Activated T-cell treated with anti-CD3 and anti-CD28 coated beads, Interleukin-2, amount 50 U/mL, for 72 hours (primary cell): ENCODE results near the gene SPAG17. TPM values are rescaled to one million over a fixed set of nuclear protein-coding genes. Genes with fewer than 3 reads are reported as not detected.

Source experiments
- ATAC-seq, 2 donors: fragments of 150-1000 bp; cut with Tn5 transposase; replicated peaks in 1 of 2; 2 replicates each; pipeline ENCODE4 v1.10.0; 2021; ENCODE audit warnings: moderate library complexity in 2 of 2, mild to moderate bottlenecking in 1 of 2
- DNase-seq, 2 donors: peaks; one replicate each; pipeline ENCODE4 v3.0.0; 2021 to 2022; ENCODE audit warnings: mixed read lengths in 1 of 2
- H3K27ac Mint-ChIP-seq: one replicate; pipeline ENCODE4 v1.8.0; 2022; ENCODE audit warnings: mild to moderate bottlenecking, moderate library complexity, mixed read lengths
- H3K27me3 Mint-ChIP-seq: one replicate; pipeline ENCODE4 v1.8.0; 2022; ENCODE audit warnings: low read depth, mixed read lengths
- H3K36me3 Mint-ChIP-seq, 2 donors: one replicate each; pipeline ENCODE4 v1.8.0; 2022; ENCODE audit warnings: mixed read lengths in 2 of 2, mild to moderate bottlenecking in 1 of 2; ENCODE audit not compliant: insufficient read depth in 2 of 2
- H3K4me1 Mint-ChIP-seq: one replicate; pipeline ENCODE4 v1.8.0; 2022; ENCODE audit warnings: low read depth, mixed read lengths
- H3K4me3 Mint-ChIP-seq, 2 donors: one replicate each; pipeline ENCODE4 v1.8.0; 2022; ENCODE audit warnings: mild to moderate bottlenecking in 2 of 2, mixed read lengths in 2 of 2, moderate library complexity in 2 of 2
- H3K9me3 Mint-ChIP-seq, 2 donors: one replicate each; pipeline ENCODE4 v1.8.0; 2022; ENCODE audit warnings: mixed read lengths in 2 of 2
- total RNA-seq, 2 donors: library from RNA; stranded (reverse); gene quantifications; one replicate each; pipeline ENCODE4 v1.2.3, GENCODE V29; 2022

The SPAG17 gene
- total RNA-seq = not detected

- H3K27me3 Mint-ChIP-seq = peaks cover 4% of the 10 kb centered on the region
- ATAC-seq = peak in 1 of 2 donors; percentile 25
- H3K4me3 Mint-ChIP-seq = peak within 1 kb of the TSS; percentile 33 to 46
- H3K36me3 Mint-ChIP-seq = no peaks in the 10 kb centered on the region
- peak; percentile 2 to 6 for DNase-seq
- H3K9me3 Mint-ChIP-seq = no peaks in the 10 kb centered on the region
- H3K4me1 Mint-ChIP-seq = peaks cover 9% of the 10 kb centered on the region
- no peak within 1 kb of the TSS for H3K27ac Mint-ChIP-seq
Measured at GRCh38 chr1:118185084-118185832, at the start of gene SPAG17. SPAG17 (minus strand) TSS chr1:118185228; CDS start chr1:118185157, 71 bp downstream.

DNA sequence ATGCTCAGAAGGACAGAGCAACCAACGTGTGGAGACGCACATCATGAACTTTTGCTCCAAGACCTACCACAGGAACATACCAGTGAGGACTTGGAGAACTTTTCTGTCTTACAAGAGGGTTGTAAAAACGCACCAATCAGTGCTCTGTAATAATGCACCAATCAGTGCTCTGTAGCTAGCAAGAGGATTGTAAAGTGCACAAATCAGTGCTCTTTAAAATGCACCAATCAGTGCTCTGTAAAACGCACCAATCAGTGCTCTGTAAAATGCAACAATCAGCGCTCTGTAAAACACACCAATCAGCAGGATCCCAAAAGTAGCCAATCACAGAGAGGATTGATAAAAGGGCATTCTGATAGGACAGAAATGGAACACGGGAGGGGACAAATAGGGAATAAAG is 40.4 kb upstream of the SPAG17 start:
- no peak overlapping the region for H3K27ac Mint-ChIP-seq
- no peak for ATAC-seq
- no peaks in the 10 kb centered on the region for H3K27me3 Mint-ChIP-seq
- DNase-seq = no peak
- H3K9me3 Mint-ChIP-seq = no peaks in the 10 kb centered on the region
- H3K4me3 Mint-ChIP-seq = no peak overlapping the region
- no peaks in the 10 kb centered on the region for H3K36me3 Mint-ChIP-seq
- H3K4me1 Mint-ChIP-seq = no peaks in the 10 kb centered on the region

GRCh38 chr1:118223426-118223825 is 38.4 kb upstream of the SPAG17 start:
- H3K9me3 Mint-ChIP-seq = no peaks in the 10 kb centered on the region
- H3K27ac Mint-ChIP-seq = no peak overlapping the region
- H3K36me3 Mint-ChIP-seq = no peaks in the 10 kb centered on the region
- DNase-seq (no peak), ATAC-seq (no peak)
- no peak overlapping the region for H3K4me3 Mint-ChIP-seq
- H3K4me1 Mint-ChIP-seq = no peaks in the 10 kb centered on the region
- H3K27me3 Mint-ChIP-seq = no peaks in the 10 kb centered on the region

DNA sequence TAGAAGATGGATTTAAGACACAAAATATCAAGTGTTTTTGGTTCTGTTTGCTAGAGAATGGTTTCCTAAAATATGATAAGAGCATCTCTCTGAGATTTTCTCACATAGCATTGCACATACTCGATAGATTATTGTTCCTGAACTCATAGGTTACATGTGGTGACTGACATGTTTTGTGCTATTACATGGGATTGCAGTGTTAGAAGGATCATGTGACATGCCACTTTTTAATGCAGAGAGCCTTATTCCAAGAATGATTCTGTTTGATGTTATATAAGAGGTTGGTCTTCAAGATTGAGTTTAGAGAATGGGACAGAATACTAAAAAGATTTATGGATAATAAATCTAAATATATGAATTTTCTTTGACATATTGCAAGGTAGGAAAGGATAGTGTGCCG is 34.4 kb upstream of the SPAG17 start:
- Mint-ChIP-seq H3K4me1 (no peaks in the 10 kb centered on the region), H3K4me3 (no peak overlapping the region), H3K27ac (no peak overlapping the region), H3K9me3 (peaks cover 0 to 2% of the 10 kb centered on the region in 2 donors), H3K36me3 (no peaks in the 10 kb centered on the region), H3K27me3 (no peaks in the 10 kb centered on the region)
- ATAC-seq (no peak), DNase-seq (no peak)

GRCh38 chr1:118217141-118217838 is 32.3 kb upstream of the SPAG17 start:
- H3K27me3 Mint-ChIP-seq = no peaks in the 10 kb centered on the region
- H3K9me3 Mint-ChIP-seq = peaks cover 0 to 2% of the 10 kb centered on the region in 2 donors
- ATAC-seq = no peak
- no peak for DNase-seq
- H3K4me1 Mint-ChIP-seq = no peaks in the 10 kb centered on the region
- H3K36me3 Mint-ChIP-seq = no peaks in the 10 kb centered on the region
- H3K4me3 Mint-ChIP-seq = no peak overlapping the region
- H3K27ac Mint-ChIP-seq = no peak overlapping the region

DNA sequence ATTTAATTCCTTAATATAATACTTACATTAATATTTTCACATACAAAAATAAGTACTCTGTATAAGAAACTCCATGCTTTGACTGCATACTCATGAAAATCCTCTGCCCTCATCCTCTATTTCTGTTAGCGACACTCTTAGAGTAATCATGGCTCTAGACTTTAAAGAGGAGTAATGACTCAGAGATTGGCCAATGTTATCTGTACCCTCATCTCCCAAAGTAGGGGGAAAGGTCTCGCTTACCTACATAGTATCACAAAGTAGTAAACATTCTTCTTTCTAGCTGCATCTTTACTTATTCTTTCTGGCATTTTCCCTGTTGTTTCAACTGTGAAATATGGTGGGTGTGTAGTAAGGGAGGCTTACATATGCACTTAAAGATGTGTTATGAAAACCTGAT is 29.8 kb upstream of the SPAG17 start:
- Mint-ChIP-seq H3K36me3 (no peaks in the 10 kb centered on the region), H3K9me3 (peaks cover 0 to 2% of the 10 kb centered on the region in 2 donors), H3K4me3 (no peak overlapping the region), H3K27ac (peak overlapping the region; percentile 25), H3K4me1 (no peaks in the 10 kb centered on the region), H3K27me3 (no peaks in the 10 kb centered on the region)
- no peak for DNase-seq
- no peak for ATAC-seq

- H3K9me3 Mint-ChIP-seq = peaks cover 4 to 8% of the 10 kb centered on the region in 2 donors
- no peak overlapping the region for H3K27ac Mint-ChIP-seq
- H3K4me1 Mint-ChIP-seq = no peaks in the 10 kb centered on the region
- DNase-seq (no peak), ATAC-seq (no peak)
- no peak overlapping the region for H3K4me3 Mint-ChIP-seq
- no peaks in the 10 kb centered on the region for H3K27me3 Mint-ChIP-seq
- no peaks in the 10 kb centered on the region for H3K36me3 Mint-ChIP-seq
Measured at GRCh38 chr1:118210723-118211110, 25.7 kb upstream of the SPAG17 start.

DNA sequence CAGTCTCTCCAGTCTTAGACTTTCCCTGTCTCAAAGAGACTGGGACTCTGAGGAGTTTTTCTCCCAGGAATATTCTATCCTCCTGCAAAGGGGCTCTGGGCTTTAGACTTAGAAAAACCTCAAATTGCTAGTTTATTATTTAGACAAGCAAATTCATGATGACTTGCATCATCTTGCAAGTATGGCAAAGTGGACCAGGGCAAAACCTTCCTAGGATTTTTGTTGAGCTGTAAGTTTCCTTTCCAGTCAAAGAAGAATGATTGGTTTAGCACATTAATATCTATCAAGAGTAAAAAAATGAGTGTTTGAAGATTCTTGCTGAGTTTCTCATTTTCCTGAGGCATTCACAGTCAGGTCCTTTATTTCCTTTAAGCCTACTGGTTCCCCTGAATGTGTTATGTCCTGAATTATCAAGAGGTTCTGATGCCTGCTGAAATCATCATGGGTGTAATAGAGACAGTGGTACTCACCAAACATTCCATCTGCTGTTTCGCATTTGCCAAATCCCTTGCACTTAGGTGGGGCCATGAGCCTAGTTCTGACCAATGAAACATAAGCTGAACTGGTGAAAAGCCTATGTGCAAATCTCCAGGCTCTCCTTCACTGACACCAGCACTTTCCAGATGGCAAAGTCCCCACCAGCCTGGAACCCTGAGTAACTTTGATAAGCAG is 25.2 kb upstream of the SPAG17 start:
- H3K27me3 Mint-ChIP-seq = no peaks in the 10 kb centered on the region
- ATAC-seq = no peak
- no peaks in the 10 kb centered on the region for H3K4me1 Mint-ChIP-seq
- H3K9me3 Mint-ChIP-seq = peaks cover 2 to 8% of the 10 kb centered on the region in 2 donors
- no peak overlapping the region for H3K4me3 Mint-ChIP-seq
- H3K36me3 Mint-ChIP-seq = no peaks in the 10 kb centered on the region
- DNase-seq = no peak
- H3K27ac Mint-ChIP-seq = no peak overlapping the region

DNA sequence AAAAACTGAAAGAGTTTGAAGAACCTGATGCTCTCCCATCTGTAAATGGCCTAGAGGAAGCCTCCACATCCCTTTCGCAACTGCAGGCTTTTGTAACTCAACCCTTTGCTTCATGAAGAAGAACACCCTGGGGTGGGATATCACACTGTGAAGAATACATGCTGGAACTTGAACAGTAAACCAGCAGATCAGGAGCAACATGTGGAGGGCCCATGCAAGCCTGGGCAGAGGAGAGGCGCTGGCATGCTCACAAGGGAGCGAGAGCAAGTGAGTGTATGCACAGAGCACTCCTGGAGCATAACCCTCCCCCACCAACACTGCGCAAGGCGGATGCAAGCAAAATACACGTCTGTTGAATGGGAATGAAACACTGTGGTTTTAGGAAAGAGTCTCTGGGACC is 24.6 kb upstream of the SPAG17 start:
- H3K36me3 Mint-ChIP-seq = no peaks in the 10 kb centered on the region
- H3K27me3 Mint-ChIP-seq = no peaks in the 10 kb centered on the region
- no peaks in the 10 kb centered on the region for H3K4me1 Mint-ChIP-seq
- DNase-seq (no peak), ATAC-seq (no peak)
- H3K9me3 Mint-ChIP-seq = peaks cover 2 to 8% of the 10 kb centered on the region in 2 donors
- H3K4me3 Mint-ChIP-seq = no peak overlapping the region
- H3K27ac Mint-ChIP-seq = no peak overlapping the region

- Mint-ChIP-seq H3K27me3 (no peaks in the 10 kb centered on the region), H3K4me3 (no peak overlapping the region), H3K27ac (no peak overlapping the region), H3K4me1 (no peaks in the 10 kb centered on the region), H3K9me3 (peaks cover 4 to 13% of the 10 kb centered on the region in 2 donors), H3K36me3 (peaks cover 0 to 2% of the 10 kb centered on the region in 2 donors)
- no peak for ATAC-seq
- DNase-seq = no peak
Measured at GRCh38 chr1:118206966-118207365, 21.9 kb upstream of the SPAG17 start.

DNA sequence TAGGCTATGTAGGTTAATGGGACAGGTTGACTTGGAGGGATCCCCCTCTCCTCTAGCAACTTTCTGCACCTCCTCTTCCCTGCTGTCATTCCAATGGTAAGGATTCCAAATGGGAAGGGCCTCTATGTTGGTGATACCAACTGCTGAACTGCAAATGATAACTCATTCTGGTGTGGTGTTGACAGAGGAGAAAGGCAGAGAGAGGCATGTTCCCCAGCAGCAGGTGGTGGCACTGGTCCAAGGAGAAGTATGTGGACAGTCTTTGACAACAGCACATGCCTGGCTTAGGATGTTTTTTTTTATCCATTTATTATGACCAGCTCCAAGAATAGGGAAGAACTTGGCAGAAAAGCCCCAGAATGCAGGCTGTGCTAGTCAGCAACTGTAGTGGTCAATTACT is 19.6 kb upstream of the SPAG17 start:
- ATAC-seq (no peak), DNase-seq (no peak)
- H3K36me3 Mint-ChIP-seq = peaks cover 0 to 2% of the 10 kb centered on the region in 2 donors
- H3K4me3 Mint-ChIP-seq = no peak overlapping the region
- peaks cover 4 to 13% of the 10 kb centered on the region in 2 donors for H3K9me3 Mint-ChIP-seq
- no peak overlapping the region for H3K27ac Mint-ChIP-seq
- H3K4me1 Mint-ChIP-seq = no peaks in the 10 kb centered on the region
- H3K27me3 Mint-ChIP-seq = no peaks in the 10 kb centered on the region

GRCh38 chr1:118204105-118204504 is 19.1 kb upstream of the SPAG17 start:
- no peak overlapping the region for H3K4me3 Mint-ChIP-seq
- no peaks in the 10 kb centered on the region for H3K27me3 Mint-ChIP-seq
- peaks cover 4 to 13% of the 10 kb centered on the region in 2 donors for H3K9me3 Mint-ChIP-seq
- H3K36me3 Mint-ChIP-seq = peaks cover 0 to 2% of the 10 kb centered on the region in 2 donors
- ATAC-seq = no peak
- H3K27ac Mint-ChIP-seq = no peak overlapping the region
- H3K4me1 Mint-ChIP-seq = no peaks in the 10 kb centered on the region
- no peak for DNase-seq

- ATAC-seq (peak in 1 of 2 donors; percentile 42), DNase-seq (no peak)
- Mint-ChIP-seq H3K27me3 (no peaks in the 10 kb centered on the region), H3K27ac (no peak overlapping the region), H3K9me3 (peaks cover 4 to 11% of the 10 kb centered on the region in 2 donors), H3K4me3 (no peak overlapping the region), H3K4me1 (no peaks in the 10 kb centered on the region), H3K36me3 (peaks cover 0 to 2% of the 10 kb centered on the region in 2 donors)
Measured at GRCh38 chr1:118202076-118202608, 17.1 kb upstream of the SPAG17 start.
